ENCODE data around the gene CLASP2.
"Not testable (repeated sequence)": the region's sequence is repeated elsewhere in the genome, so short reads cannot be mapped to it uniquely, and the experiment has no call there.

Gene CLASP2

GRCh38 chr3:33467786-33468185 is 250.3 kb downstream of the CLASP2 start:
- H3K27ac ChIP-seq = no peak overlapping the region
- H3K27me3 ChIP-seq = no peaks in the 10 kb centered on the region
- intact Hi-C loops (cut with DNase I; ENCODE audit: low total_unique reads) = no loop called here
- no peaks in the 10 kb centered on the region for H3K36me3 ChIP-seq
- no peaks in the 10 kb centered on the region for H3K9me3 ChIP-seq
- H3K4me3 ChIP-seq = no peak overlapping the region
- no peak for TF ChIP-seq CTCF (IDR thresholded peaks at IDR 0.05)
- no peak for DNase-seq
- no peaks in the 10 kb centered on the region for H3K4me1 ChIP-seq

GRCh38 chr3:33461097-33461496 is 257.0 kb downstream of the CLASP2 start:
- no peak for DNase-seq
- no peak for TF ChIP-seq CTCF (IDR thresholded peaks at IDR 0.05)

GRCh38 chr3:33459577-33459976 is 258.5 kb downstream of the CLASP2 start:
- H3K4me1 ChIP-seq; DNase-seq; intact Hi-C loops (cut with DNase I; ENCODE audit: low total_unique reads); H3K27ac ChIP-seq; H3K36me3 ChIP-seq; H3K4me3 ChIP-seq; H3K27me3 ChIP-seq: not testable (repeated sequence)
- peaks cover 0 to 12% (median 6%) of the 10 kb centered on the region in 3 donors for H3K9me3 ChIP-seq

More at GRCh38 chr3:33461097-33461496, 257.0 kb downstream of the CLASP2 start:
- Histone ChIP-seq H3K36me3 (peaks cover 0 to 9% (median 7%) of the 10 kb centered on the region in 3 donors), H3K27me3 (no peaks in the 10 kb centered on the region), H3K4me3 (no peak overlapping the region), H3K27ac (no peak overlapping the region), H3K4me1 (no peaks in the 10 kb centered on the region), H3K9me3 (peaks cover 0 to 12% (median 6%) of the 10 kb centered on the region in 3 donors)
- intact Hi-C loops (cut with DNase I; ENCODE audit: low total_unique reads) = no loop called here

- intact Hi-C loops (cut with DNase I; ENCODE audit: low total_unique reads) = no loop called here
- H3K4me3 ChIP-seq = no peak overlapping the region
- H3K4me1 ChIP-seq = no peaks in the 10 kb centered on the region
- peaks cover 0 to 12% (median 6%) of the 10 kb centered on the region in 3 donors for H3K9me3 ChIP-seq
- DNase-seq = no peak
- H3K27ac ChIP-seq = no peak overlapping the region
- H3K27me3 ChIP-seq = no peaks in the 10 kb centered on the region
- H3K36me3 ChIP-seq = peaks cover 0 to 9% (median 7%) of the 10 kb centered on the region in 3 donors
- no peak for TF ChIP-seq CTCF (IDR thresholded peaks at IDR 0.05)
These were observed 259.6 kb downstream of the CLASP2 start for GRCh38 chr3:33458446-33458845.

GRCh38 chr3:33456756-33457155 is 261.3 kb downstream of the CLASP2 start:
- intact Hi-C loops (cut with DNase I; ENCODE audit: low total_unique reads) = no loop called here

GRCh38 chr3:33453331-33453761 is 264.7 kb downstream of the CLASP2 start:
- no peak overlapping the region for H3K4me3 ChIP-seq
- DNase-seq = no peak
- H3K9me3 ChIP-seq = no peaks in the 10 kb centered on the region
- no peaks in the 10 kb centered on the region for H3K27me3 ChIP-seq
- no peak for TF ChIP-seq CTCF (IDR thresholded peaks at IDR 0.05)
- intact Hi-C loops (cut with DNase I; ENCODE audit: low total_unique reads) = no loop called here
- H3K27ac ChIP-seq = no peak overlapping the region
- peaks cover 0 to 3% (median 2%) of the 10 kb centered on the region in 3 donors for H3K36me3 ChIP-seq
- H3K4me1 ChIP-seq = no peaks in the 10 kb centered on the region

More at GRCh38 chr3:33456756-33457155, 261.3 kb downstream of the CLASP2 start:
- no peak overlapping the region for H3K4me3 ChIP-seq
- no peak overlapping the region for H3K27ac ChIP-seq
- no peak for TF ChIP-seq CTCF (IDR thresholded peaks at IDR 0.05)
- peaks cover 0 to 12% (median 6%) of the 10 kb centered on the region in 3 donors for H3K9me3 ChIP-seq
- H3K36me3 ChIP-seq = peaks cover 0 to 9% (median 7%) of the 10 kb centered on the region in 3 donors
- no peak for DNase-seq
- no peaks in the 10 kb centered on the region for H3K4me1 ChIP-seq
- H3K27me3 ChIP-seq = no peaks in the 10 kb centered on the region

GRCh38 chr3:33451994-33452393 is 266.1 kb downstream of the CLASP2 start:
- H3K36me3 ChIP-seq; H3K27me3 ChIP-seq; intact Hi-C loops (cut with DNase I; ENCODE audit: low total_unique reads); H3K4me1 ChIP-seq; H3K4me3 ChIP-seq; H3K27ac ChIP-seq; DNase-seq; H3K9me3 ChIP-seq: not testable (repeated sequence)

All from tibial artery (tissue), 4 donors.